H54 (cell line): Measurements from ENCODE around the gene TEX19.

ENCODE experiments used
- DNase-seq: peaks from one replicate; pipeline ENCODE4 v3.0.0; 2011; ENCODE audit warnings: low spot score, mixed read lengths; ENCODE audit not compliant: insufficient read length
- FAIRE-seq: peaks from 3 replicates; lab custom pipeline; 2011; peaks lifted over from hg19 to GRCh38; lab: Jason Lieb, UNC
- POLR2A ChIP-seq: IDR thresholded peaks from 2 replicates; pipeline ENCODE4 v1.6.1; 2011; ENCODE audit warnings: low read depth, mild to moderate bottlenecking, low read length

Gene TEX19

DNA sequence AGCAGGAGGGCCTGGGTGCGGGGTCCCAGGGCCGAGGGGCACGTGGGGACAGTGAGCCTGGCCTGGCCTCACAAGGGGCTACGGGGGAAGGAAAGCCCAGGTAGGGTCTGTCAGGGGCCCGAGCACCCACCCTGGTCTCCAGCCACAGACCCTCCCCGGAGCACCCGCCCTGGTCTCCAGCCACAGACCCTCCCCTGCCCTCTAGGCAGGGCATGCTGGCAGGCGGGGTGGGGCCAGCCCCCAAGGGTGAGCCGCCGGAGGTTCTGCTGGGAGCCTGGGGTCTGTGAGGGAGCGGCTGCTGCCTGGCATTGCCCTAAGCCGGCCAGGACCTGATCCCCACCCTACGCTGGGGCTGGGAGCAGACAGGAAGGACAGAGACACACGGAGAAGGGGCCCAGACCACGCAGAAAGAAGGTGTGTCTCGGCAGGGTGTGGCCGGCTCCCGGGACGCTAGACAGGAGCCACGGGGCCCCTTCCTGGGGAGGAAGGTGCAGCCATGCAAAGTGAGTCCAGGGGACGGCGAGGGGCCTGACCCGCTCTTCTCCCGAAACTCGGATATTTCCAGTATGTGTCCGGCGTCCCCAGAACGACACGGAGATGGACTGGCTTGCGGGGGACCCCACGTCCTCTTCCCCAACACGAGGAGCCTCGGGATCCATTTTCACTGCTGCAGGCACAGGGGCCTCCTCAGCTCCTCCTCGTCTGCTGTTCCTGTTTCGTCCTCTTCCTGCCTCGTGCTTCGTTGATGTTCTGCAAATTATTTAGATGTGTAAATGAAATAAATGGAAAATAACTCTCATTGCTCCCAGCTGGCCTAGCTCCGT, 28.0 kb downstream of the TEX19 start:
- no peak for DNase-seq
- no peak for TF ChIP-seq POLR2A
- no peak for FAIRE-seq

DNA sequence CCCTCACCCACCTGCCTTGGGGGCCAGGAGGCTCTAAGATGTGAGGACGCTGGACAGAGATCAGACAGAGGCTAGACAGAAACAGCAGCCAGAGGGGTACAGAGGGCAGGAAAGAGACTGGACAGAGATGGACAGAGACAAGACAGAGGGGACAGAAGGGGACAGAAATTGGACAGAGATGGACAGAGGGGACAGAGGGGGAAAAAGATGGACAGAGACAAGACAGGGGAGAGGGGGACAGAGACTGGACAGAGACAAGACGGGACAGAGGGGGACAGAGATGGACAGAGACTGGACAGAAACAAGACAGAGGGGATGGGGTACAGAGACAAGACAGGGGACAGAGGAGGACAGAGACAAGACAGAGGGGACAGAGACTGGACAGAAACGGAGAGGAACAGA, 28.7 kb downstream of the TEX19 start:
- no peak for FAIRE-seq
- no peak for TF ChIP-seq POLR2A
- DNase-seq, result no peak

DNA sequence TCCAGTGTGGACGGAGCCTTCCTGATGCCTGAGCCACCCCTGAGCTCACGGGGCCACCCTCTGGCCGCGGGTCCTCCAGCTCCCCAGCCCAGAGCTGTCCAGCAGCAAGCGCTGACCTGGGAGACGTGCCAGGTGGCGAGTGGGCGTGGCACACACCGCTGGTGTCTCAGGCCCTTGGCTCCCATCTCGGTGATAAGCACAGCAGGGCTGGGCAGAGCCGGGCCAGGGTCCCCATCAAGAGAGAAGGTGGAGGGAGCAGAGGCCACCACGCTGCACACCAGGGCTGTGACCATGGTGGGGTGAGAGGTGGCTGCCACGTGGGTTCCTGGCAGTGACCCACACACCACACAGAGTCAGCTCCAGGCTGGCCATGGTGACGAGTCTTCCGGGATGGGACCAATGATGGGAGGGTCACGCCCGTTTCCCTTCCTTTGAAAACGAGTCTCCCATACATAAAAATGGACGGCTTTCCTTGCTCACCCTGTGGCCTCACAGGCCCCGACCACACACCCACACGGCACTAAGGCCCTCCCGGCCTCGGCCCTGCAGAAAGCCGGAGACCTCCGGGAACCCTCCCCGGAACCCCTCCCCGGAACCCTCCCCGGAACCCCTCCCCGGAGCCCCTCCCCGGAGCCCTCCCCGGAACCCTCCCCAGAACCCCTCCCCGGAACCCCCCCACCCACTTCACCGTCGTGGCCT, 29.3 kb downstream of the TEX19 start:
- peak; percentile 52 for DNase-seq
- no peak for FAIRE-seq

DNA sequence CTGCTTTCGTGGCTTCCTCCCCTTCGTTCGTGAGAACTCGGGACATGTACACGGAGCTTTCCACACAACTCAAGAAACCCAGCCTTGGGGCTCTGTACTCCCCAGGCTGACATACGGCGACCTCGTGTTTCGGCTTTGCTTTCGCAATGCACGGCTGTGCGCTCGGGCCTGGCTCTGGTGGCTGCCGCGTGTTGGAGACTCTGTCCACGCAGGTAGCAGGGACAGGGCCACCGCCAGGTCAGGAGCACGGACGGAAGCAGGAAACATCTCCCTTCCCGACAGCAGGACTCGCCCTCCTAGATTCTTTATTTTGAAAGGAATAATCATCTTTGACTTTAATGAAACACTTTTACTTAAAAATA, 29.9 kb downstream of the TEX19 start:
- FAIRE-seq, result no peak
- TF ChIP-seq POLR2A, result no peak
- no peak for DNase-seq

More for the DNA sequence above, 29.3 kb downstream of the TEX19 start:
- no peak for TF ChIP-seq POLR2A

DNA sequence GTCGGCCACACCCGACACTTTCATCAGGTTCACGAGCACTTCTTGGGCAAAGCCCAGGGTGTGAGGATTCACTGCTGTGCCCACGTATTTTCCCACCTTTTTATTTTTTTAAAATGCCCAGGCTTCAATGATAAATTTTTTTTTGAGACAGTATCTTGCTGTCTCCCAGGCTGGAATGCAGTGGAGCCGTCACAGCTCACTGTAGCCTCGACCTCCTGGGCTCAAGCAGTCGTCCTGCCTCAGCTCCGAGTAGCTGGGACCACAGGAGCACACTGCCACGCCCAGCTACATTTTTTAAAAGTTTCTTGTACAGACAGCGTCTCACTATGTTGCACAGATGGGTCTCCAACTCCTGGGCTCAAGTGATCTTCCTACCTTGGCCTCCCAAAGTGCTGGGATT, 30.3 kb downstream of the TEX19 start:
- DNase-seq (no peak), FAIRE-seq (no peak)
- TF ChIP-seq POLR2A, result no peak

DNA sequence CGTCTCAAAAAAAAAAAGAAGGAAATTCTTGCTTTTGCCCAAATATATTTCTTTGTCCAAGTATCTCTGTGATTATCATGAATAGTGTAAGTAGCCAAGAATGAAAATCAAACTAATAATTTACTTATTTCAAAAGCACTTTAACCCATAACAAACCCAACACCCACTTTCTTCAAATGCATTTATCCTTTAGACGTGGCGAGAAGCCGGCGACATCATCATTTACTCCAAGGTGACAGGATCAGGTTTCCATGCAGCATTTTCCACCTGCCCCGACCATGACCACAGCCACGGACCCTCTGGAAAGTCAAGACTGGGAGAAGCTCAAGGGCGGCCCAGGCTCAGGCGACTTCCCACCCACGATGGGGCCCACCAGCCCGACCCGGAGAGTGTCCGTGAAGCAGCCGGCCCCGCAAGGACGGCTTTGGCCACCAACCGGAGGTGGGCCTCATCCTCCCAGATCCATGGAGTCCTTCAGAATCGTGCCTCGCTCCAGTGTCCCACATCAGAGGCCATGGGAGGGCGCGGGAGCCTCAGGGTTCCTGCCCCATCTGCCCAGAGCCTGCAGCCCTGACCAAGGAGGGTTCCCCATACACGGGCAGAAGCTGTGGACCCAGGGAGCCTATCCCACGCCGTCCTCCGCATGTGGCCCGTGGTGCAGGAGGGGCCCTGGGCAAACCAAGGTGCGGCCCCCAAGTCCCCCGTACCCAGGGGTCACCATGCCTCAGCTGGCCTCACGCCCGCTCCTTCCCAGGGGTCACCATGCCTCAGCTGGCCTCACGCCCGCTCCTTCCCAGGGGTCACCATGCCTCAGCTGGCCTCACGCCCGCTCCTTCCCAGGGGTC, 31.2 kb downstream of the TEX19 start:
- FAIRE-seq (no peak), DNase-seq (no peak)
- TF ChIP-seq POLR2A, result no peak

DNA sequence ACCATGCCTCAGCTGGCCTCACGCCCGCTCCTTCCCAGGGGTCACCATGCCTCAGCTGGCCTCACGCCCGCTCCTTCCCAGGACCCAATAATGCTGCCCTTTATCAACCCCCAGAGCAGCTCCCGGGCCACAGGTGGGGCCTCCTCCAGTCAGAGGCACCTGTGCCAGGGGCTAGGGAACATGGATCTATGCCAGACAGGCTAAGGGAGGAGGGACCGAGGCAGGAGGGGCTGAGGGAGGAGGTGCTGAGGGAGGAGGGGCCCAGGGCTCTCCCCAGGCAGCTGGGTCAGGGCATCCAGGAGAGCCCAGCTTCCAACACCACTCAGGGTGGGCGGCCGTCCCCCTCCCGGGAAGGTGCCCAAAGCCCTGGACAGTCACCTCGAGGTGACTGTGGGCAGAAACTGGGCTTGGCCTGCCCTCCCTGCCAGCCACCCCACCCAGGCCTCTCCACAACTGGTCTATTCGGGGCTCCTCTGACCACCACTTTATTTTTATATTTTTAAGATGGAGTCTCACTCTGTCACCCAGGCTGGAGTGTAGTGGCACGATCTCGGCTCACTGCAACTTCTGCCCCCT, 31.9 kb downstream of the TEX19 start:
- DNase-seq, result no peak
- no peak for TF ChIP-seq POLR2A
- FAIRE-seq, result no peak

DNA sequence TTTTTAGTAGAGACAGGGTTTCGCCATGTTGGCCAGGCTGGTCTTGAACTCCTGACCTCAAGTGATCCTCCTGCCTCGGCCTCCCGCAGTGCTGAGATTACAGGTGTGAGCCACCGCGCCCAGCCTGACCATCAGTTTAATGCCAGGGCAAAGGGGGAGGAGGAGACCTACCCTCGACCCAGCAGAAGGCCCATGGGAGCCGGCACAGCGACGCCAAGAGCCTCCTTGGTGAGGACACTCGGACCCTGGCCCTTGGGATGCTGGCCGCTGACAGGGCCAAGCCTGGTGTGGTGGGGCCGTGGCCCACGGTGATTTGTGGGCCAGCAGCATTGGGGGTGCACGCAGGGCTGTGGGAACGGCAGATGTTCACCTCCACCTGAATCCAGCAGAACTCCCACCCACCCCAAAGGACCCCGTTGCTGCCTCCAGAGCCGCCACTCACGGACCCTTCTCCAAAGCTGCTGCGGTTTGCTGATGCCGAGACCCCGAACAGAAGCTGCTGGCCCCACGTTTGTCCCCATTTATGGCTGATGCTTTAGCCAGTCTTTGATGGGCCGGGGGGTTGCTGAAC, 32.5 kb downstream of the TEX19 start:
- DNase-seq (no peak), FAIRE-seq (no peak)
- TF ChIP-seq POLR2A, result no peak

DNA sequence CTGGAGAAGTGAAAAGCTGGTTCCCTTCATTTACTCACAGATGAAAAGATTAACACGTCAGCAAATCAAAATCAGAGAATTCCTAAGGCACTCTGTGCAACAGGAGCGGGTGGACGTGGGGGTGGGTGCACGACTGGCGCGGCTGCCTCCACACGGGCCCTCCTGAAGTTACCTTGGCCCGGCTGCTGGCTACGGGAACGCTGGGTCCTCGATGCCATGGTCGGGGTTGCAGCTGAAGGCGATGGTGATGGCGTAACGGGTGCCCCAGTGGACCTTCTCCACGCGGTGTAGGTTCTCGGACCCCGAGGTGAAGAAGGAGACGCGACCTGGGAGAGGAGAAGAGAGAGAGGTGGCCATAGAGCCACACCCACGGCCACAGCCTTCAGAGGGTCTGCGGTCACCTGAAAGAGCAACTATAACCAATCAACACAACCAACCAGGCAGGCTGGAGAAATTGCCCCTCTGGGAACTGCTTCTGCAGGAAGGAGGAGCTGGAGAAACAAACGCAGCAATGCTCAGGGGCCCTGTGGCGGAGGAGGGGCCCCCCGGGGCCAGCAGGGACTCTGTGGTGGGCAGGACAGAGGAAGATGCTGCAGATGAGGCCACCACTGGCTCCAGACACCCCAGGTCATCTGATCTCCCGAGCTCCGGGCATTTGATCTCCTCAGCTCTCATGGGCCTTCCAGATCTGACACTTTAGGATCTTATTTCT, 33.3 kb downstream of the TEX19 start:
- DNase-seq, result no peak
- no peak for TF ChIP-seq POLR2A
- FAIRE-seq, result no peak

DNA sequence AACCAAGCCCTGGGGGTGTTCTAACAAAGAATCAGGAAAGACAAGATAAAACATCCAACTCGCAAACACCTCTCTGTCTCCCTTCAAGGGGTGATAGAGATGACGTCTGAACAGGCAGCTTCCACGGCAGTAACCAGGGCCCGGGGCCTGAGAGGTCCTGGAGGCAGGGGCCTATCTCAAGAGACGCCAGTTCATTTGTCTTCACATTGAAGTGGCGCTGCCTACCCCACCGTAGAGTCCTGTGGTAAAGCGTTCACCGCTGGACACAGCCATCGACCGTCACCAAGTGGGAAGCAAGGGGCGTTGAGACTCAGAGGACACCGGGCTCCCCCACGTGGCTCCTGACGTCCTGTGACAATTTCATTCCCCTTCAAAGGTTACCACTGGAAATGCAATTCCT, 33.9 kb downstream of the TEX19 start:
- FAIRE-seq (no peak), DNase-seq (no peak)
- no peak for TF ChIP-seq POLR2A

DNA sequence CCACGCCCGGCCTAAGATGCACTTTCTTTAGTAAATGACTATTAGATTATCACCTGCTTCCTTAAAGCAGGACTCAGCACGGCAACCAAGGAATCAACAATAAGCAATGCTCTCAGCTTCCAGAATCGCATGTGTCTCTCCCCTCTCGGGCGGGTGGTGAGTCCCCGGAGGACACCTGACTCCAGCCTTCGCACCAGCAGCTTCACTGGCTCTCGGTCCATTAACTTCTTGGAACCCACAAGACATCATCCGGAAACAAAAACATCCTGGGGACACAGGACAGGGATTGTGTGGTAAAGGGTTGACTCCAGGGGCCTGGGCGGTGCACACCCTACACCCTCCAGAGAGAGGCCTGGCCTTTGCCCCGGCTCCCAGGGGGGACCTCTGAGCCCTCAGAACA, 35.2 kb downstream of the TEX19 start:
- no peak for TF ChIP-seq POLR2A
- DNase-seq (no peak), FAIRE-seq (no peak)

DNA sequence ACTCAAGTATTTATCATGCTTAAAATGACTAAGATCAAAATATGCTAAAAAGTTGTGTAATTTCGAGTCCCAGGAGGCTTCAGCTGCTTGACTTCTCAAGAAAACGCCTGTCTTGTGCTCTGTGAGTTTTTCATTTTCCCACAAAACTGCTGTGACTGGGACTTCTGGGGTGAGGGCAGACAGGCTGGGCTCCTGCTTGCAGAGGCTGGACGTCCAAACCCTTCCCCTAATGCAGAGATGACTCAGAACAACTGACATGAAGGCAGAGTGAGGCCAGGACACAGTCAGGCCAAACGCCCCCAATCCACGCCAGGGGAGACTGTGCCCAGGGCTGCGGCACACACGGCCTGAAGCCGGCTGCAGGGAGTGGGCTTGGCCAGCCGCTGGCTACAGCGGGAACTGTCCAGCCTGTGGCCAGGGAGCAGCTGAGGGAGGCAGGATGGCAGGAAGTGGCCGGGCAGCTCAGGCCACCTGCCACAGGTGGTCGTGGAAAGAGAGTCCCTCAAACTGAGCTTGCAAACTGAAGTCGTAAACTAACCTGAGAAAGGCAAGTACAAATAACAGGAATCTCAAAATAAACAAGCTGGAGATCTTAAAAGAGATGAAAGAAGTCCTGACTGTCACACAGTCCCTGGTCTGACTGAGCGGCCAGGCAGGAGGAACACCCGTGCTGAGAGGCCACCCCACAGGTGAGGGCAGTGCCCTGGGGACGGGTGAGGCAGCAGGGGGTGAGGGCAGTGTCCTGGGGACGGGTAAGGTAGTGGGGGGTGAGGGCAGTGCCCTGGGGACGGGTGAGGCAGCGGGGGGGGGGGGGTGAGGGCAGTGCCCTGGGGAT, 37.8 kb downstream of the TEX19 start:
- TF ChIP-seq POLR2A, result no peak
- DNase-seq (no peak), FAIRE-seq (no peak)
